Fibroblast of lung (primary cell): ENCODE data around the gene MAP3K2.

ENCODE experiments used
- CTCF ChIP-seq, 2 donors: IDR thresholded peaks in 1 of 2; conservative IDR thresholded peaks in 1 of 2; 1 replicate in 1 of 2; 2 replicates in 1 of 2; pipeline ENCODE4 v1.5.1; 2011 to 2012; ENCODE audit warnings: low read length in 2 of 2, control low read depth in 1 of 2, inconsistent platforms in 1 of 2, low read depth in 1 of 2, mild to moderate bottlenecking in 1 of 2
- EZH2 ChIP-seq: IDR thresholded peaks from 2 replicates; pipeline ENCODE4 v1.5.1; 2012; ENCODE audit warnings: low read length, control low read depth, mild to moderate bottlenecking; ENCODE audit errors: missing control alignments

- TF ChIP-seq CTCF (conservative IDR thresholded peaks at IDR 0.05 in 1 of 2, IDR thresholded peaks at IDR 0.05 in 1 of 2; ENCODE audit: low read depth in 1 of 2, low read length in 2 of 2) (no peak), EZH2 (no peak)
Observed at GRCh38 chr2:127400897-127401756, 13.4 kb upstream of the MAP3K2 start.
